NOMO-1 treated with DMSO at 0.1 percent for 48 hours (cell line): Measurements from ENCODE around the gene MT1X.

ENCODE experiments used
- DNase-seq: peaks from one replicate; lab custom pipeline; 2025; ENCODE audit not compliant: unreplicated experiment; lab: John Stamatoyannopoulos, UW

The MT1X gene

DNA sequence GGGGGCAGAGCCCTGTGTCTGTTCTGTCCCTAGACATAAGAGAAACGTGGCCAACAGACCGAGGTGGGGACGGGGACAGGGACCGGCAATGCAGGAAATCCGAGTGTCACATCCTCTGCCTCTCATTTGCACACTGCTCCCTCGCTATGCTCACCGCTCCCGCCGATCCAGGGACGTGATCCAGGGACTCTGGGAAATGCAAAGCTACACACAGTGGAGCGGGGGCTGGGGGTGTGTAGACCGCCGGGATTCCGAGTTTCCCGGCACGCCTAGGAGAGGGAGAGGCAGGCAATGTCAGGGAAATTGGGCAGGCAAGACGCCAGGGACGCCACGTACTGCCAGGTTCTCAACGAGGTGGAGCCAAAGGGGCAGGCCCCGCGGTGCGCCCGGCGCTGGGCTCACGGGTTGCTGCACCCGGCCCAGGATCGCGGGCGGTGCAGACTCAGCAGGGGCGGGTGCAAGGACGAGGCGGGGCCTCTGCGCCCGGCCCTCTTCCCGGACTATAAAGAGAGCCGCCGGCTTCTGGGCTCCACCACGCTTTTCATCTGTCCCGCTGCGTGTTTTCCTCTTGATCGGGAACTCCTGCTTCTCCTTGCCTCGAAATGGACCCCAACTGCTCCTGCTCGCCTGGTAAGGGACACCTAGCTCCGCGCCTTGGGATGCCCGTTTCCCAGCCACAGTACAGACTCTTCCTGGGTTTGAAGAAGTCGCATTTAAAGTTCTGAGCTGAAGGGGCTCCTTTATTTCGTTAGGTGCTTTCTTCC is at the start of gene MT1X:
MT1X (plus strand) TSS at position 532 of the 764 bp plus-strand sequence; CDS start at position 603, 71 bp downstream.
- peak; percentile 86 for DNase-seq

DNA sequence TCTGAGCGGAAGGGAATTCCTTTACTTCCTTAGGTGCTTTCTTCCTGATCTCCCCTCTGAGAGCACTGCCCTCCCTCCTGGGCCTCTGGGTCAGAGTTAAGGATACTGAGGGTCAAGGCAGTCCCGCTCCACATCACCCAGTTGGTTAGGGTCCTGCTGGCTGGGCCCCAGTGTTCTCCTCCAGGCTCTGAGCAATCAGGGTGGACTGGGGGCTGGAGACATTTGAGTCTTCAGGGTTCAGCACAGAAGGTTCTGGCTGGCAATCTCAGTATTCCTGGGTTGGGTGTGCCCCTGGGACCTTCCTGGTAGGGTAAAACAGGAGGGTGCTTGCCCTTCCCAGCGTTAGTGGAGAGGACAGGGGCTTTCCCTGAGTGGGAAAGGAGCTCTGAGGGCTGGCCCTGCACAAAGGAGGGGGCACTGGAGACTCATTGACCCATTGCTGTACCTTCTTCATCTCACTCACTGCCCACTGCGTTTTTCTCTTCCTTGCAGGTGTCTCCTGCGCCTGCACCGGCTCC is 49.4 kb upstream of the MT1X start:
- DNase-seq, result no peak

DNA sequence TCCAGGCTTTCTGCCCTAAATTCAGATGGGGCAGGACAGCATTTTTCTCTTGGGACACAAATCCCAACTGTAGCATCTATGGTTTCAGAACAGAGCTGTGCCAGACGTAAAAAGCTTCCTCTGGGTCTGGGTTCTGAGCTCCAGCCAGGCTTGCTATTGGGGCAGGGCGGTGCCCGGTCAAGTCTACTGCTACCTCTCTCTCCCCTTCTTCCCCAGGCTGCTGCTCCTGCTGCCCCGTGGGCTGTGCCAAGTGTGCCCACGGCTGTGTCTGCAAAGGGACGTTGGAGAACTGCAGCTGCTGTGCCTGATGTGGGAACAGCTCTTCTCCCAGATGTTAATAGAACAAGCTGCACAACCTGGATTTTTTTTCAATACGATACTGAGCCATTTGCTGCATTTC is 48.7 kb upstream of the MT1X start:
- no peak for DNase-seq

DNA sequence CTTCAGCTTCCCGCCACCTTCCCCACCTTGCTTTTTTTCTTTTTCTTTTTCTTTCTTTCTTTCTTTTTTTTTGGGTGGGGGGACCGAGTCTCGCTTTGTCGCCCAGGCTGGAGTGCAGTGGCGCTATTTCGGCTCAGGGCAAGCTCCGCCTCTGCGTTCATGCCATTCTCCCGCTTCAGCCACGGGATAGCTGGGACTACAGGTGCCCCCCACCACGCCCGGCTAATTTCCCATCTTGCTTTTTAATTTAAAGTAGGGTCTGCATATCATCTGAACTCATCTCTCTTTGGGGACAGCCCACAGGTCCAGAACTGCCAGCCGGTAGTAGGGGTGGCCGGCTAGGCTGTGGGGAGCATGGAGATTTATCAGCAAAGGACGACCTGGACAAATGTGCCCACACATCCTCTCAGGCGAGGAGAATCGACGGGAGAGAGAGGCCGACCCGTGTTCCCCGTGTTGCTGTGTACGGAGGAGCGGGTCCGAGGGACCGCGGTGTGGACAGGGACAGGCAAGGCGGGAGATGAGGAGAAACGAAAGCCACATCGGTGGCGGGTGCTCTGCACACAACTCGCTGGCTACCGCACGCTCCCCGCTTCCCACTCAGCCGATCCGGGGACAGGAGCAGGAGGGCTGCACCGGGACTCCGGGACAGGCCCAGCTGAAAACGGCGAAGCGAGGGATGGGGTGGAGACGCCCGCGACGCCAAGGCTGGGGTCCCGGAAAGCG is 47.4 kb upstream of the MT1X start:
- no peak for DNase-seq

DNA sequence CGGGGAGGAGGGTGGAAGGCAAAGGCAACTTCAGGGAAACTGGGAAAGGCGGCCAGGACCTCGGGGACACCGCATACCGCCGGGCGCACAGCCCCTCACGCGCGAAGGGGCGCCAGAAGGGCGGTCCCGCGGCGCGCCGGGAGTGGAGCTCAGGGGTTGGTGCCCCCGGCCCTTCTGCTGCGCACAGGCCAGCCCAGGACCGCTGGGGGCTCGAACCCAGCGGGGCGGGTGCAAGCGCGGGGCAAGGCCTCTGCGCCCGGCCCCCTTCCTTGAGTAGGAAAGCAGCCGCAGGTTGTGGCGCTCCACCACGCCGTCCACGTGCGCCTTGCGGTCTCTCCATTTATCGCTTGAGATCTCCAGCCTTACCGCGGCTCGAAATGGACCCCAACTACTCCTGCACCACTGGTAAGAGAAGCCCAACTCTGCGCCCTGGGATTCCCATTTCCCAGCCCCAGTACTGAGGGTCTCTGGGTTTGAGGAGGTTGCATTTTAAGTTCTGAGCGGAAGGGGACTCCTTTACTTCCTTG is 46.8 kb upstream of the MT1X start:
- DNase-seq, result no peak

DNA sequence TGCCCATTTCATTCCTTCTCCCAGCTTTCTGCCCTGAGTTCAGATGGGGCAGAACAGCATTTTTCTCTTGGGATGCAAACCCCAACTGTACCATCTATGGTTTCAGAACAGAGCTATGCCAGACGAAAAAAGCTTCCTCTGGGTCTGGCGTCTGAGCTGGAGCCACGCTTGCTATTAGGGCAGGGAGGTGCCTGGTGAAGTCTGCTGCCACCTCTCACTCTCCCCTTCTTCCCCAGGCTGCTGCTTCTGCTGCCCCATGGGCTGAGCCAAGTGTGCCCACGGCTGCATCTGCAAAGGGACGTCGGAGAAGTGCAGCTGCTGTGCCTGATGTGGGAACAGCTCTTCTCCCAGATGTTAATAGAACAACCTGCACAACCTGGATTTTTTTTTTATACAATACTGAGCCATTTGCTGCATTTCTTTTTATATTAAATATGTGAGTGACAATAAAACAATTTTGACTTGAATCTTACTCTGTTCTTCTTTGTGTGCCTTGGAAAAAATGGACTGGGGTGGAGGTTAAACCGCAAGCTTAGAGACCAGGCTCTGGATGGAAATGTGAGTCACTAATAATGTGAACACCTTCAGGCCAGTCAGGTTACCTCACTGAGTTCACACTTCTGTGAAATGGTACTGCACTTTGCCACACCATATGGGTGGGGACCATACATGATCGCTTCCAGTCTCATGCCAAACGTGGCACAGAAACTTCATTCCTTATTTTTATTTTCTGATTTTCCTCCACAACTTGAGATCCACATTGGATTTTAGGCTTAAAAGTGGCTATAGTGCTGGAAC is 45.5 kb upstream of the MT1X start:
- DNase-seq, result no peak

DNA sequence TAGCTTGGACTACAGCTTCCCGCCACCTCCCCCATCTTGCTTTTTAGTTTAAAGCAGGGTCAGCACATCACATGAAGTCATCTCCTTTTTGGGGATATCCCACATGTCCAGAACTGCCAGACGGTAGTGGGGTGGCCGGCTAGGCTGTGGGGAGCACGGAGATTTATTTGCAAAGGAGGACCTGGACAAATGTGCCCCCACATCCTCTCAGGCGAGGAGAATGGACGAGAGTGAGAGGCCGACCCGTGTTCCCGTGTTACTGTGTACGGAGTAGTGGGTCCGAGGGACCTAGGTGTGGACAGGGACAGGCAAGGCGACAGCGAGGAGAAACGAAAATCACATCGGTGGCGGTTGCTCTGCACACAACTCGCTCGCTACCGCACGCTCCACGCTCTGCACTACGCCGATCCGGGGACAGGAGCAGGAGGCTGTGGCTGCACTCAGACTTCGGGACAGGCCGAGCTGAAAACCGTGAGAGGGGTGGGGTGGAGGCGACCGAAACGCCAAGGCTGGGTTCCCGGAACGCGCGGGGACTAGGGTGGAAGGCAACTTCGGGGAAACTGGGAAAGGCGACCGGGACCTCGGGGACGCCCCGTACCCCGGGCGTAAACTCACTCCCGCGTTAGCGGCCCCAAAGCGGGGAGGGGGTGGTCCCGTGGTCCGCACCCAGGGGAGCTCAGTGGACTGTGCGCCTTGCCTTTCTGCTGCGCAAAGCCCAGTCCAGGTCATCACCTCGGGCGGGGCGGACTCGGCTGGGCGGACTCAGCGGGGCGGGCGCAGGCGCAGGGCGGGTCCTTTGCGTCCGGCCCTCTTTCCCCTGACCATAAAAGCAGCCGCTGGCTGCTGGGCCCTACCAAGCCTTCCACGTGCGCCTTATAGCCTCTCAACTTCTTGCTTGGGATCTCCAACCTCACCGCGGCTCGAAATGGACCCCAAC is 44.2 kb upstream of the MT1X start, which contains the start of gene MT1A:
MT1A (plus strand) TSS at position 853 of the 937 bp plus-strand sequence; CDS start at position 926, 73 bp downstream.
- DNase-seq, result peak; percentile 17

DNA sequence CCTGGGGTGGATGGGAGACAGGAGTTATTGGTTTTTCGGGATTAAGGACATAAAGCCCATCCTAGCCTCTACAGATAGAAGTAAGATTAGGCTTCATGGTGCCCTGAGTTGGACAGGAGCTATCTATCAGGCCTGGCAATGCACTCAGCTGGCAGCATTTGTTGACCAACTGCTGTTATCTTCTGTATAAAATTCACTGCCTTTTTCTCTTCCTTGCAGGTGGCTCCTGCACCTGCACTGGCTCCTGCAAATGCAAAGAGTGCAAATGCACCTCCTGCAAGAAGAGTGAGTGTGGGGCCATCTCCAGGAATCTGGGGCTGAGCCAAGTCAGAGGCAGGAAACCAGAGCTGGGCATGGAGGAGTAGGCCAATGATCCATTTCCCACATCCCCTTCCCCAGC is 43.2 kb upstream of the MT1X start:
- DNase-seq, result no peak

DNA sequence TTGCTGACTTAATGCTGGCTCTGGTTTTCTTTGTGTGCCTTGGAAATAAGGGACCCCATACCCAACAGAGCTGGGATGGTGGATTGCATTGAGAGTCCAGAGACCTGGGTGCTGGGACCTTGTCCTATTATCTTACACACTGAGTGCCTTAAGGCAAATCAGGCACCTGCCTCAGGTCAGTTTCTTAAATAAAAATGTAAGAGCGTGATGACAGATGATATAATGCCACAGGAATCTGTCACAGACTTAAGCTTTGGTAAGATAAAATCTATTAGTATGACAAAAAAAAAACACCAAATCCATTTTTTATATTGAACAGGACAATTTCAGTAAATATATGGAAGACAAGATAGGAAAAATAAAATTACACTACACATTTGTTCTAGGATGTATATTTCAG is 42.2 kb upstream of the MT1X start:
- DNase-seq, result no peak

DNA sequence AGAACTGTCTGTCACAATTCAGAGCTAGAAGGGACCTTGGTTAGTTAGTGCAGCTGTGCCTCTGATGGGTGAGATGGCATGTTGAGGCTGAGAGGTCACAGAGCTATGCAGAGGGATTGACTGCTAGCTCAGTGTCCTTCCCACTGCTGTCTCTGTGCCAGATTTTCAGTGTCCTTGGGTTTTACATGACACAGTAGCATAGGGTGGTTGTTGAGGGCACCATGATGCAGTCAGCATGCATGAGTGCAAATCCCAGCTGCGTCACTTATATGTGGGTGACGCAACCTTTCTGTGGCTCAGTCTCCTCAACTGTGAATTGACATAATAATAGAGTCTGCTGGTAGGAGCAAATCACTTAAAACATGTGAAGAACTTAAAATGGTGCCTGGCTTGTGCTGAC is 41.1 kb upstream of the MT1X start:
- DNase-seq, result no peak

DNA sequence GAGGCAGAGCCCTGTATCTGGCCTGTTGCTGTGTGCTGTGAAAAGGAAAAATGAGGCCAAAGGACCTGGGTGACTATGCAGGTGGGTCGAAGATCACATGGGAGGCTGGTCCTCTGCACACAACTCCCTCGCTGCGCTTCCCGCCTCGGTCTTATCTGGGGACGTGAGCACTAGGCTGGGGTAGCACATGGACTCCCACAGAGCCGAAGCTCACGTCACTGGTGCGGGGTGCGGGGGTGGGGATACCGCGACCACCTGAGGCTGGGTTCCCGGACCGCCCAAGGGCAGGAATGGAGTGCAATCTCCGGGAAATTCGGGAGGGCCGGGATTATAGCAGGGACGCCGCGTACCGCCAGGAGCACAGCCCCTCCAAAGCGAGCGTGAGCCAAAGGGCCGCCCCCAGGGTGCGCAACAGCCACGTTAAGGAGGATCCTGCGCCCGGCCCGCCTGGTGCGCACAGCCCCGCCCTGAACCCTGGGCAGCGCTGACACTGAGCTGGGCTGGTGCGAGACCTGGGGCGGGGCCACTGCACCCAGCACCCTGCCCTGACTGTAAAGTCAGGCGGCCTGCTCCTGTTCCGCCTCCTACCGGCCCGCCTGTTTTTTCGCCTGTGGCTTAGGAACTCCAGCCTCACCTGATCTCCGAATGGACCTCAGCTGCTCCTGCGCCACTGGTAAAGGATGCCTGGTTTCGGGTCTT is 39.0 kb upstream of the MT1X start:
- DNase-seq, result peak; percentile 84

DNA sequence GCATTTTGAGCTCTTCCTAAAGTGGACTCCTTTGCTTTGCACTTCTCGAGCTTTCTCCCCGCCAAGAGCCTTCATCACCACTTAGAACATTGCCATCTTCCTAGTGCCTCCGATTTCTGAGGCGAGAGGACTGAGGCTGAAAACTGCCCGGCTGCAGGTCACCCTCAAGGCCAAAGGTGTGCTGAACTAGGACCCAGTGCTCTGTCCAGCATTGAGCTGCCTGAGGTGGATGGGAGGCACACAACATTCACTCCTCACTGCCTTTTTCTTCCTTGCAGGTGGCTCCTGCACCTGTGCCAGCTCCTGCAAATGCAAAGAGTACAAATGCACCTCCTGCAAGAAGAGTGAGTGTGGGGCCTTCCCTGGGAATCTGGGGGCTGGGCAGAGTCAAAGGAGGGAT is 38.4 kb upstream of the MT1X start:
- DNase-seq, result no peak

DNA sequence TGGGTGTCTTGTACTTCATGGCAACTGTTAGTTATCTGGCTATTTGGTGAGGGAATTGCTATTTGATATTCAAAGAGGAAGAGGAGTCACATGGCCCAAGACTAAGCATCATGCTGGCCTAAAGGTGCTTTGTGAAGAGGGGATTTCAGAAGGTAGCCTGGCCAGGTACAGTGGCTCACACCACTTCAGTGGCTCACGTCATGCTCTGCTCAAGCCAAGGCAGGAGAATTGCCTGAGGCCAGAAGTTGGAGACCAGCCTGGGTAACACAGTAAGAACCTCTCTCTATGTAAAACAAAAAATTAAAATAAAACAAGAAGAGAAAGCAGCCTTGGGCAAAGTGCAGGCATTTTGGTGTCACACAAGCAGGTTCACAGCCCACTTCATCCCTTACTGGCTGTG is 37.0 kb upstream of the MT1X start:
- DNase-seq, result no peak

DNA sequence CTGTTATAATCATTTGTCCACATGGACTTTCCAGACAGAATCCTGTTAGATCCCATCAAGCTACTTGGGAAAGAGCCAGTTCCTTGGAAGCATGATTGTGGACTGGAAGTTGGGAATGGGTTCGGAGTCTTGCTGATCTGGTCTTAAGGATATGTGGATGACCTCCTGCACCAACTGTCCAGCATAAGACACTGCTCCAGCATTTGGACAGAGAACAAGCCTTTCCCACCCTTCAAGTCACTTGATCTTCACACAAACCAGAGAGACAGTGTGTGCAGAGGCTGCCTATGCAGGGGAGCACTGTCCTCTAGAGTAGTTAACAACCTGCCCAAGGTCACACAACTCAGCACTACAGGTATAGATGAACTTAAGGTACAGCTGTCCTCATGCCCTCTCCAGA is 36.4 kb upstream of the MT1X start:
- no peak for DNase-seq

DNA sequence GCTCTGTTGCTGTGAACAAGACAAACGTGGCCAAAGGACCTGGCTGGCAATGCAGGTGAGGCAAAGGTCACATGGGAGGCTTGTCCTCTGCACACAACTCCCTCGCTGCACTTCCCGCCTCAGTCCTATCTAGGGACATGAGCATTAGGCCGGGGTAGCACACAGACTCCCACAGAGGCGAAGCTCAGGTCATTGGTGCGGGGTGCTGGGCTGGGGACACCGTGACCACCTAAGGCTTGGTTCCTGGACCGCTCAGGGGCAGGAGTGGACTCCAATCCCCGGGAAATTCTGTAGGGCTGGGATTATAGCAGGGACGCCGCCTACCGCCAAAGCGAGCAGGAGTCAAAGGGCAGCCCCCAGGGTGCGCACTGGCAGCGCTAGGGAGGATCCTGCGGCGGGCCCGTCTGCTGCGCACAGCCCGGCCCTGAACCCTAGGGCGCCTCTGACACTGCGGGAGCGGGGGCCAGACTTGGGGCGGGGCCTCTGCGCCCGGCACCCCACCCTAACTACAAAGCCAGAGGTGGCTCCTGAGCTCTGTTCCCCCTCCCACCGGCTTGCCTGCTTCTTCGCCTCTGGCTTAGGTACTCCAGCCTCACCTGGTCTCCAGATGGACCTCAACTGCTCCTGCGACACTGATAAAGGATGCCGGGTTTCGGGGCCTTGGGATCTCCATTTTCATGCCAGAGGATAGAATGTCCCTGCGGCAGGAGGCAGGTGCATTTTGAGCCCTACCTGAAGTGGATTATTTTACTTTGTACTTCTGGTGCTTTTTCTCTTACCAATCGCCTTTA is 34.4 kb upstream of the MT1X start:
- DNase-seq, result no peak

DNA sequence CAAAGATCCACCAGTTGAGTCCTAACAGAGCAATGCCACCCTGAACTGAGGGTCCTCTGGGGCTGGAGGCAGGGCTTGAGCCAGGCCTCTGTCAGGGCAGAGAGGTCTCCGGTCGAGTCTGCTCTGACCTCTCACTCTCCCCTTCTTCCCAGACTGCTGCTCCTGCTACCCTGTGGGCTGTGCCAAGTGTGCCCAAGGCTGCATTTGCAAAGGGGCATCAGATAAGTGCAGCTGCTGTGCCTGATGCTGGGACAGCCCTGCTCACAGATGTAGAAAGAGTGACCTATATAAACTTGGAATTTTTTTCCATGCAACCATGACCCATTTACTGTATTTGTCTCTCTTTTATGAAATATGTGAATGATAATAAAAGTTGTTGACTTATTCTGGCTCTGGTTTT is 33.0 kb upstream of the MT1X start:
- no peak for DNase-seq

DNA sequence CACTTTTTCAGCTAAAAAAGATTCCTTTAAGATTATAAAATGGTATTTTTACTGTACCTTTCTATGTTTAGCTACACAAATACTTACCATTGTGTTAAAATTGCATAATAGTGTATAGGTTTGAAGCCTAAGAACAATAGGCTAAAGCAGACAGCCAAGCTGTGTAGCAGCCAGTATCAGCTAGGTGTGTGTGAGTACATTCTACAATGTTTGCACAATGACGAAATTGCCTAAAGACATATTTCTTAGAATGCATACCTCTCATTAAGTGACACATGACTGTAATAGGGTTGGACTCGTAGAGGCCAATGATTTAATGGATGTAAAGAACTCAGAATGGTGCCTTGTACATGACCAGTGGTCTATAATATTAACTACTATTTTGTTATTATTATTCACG is 32.5 kb upstream of the MT1X start:
- DNase-seq, result no peak

DNA sequence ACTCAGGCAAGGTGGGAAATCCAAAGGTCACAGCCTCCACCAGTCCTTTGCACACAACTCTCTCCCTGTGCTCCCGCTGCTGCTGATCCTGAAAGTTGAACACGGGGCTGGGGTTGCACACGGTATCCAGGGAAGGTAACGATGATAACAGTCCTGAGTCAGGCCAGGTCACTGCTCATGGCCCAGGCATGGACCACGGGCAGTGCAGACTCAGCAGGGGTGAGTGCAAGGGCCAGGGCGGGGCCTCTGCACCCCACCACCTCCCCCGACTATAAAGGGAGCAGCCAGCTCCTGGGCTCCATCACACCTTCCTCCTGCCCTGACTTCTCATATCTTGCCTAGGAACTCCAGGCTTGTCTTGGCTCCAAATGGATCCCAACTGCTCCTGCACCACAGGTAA is 30.7 kb upstream of the MT1X start, which contains the start of gene MT1B:
MT1B (plus strand) TSS at position 301 of the 400 bp plus-strand sequence; CDS start at position 369, 68 bp downstream.
- DNase-seq, result no peak

DNA sequence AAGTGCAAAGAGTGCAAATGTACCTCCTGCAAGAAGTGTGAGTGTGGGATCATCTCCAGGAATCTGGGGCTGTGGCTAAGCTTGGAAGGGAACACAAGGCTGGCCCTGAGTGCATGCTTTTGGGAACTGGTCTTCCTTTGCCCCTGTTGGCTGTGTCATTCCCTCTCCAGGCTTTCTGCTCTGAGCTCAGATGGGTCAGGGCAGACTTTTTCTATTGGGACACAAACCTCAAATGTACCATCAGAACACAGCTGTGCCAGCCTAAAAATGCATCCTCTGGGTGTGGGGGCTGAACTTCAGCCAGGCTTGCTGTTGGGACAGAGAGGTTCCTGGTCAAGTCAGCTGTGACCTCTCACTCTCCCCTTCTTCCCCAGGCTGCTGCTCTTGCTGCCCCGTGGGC is 29.7 kb upstream of the MT1X start:
- no peak for DNase-seq
